Panc1 (cell line): Measurements from ENCODE around the gene MDM1. TPM values are rescaled to one million over a fixed set of nuclear protein-coding genes. Genes with fewer than 3 reads are reported as not detected.

ENCODE experiments used
- ATAC-seq: fragments of 200-7000 bp; cut with Tn5 transposase; 2 replicates; pipeline ENCODE4 v1.9.1; 2020; ENCODE audit warnings: mild to moderate bottlenecking, moderate library complexity
- BruUV-seq: library from RNA; stranded (reverse); fragments of 400-500 nt; replicated peaks from 2 replicates; lab custom pipeline; 2021; lab: Mats Ljungman, UMichigan
- CTCF ChIA-PET: fragments of 300-600 bp; sonication (Branson Sonifier 250); formaldehyde crosslinking; loops from one replicate; lab custom pipeline; 2022; ENCODE audit warnings: antibody characterized with exemption; lab: Charles Lee
- POLR2A ChIA-PET: fragments of 300-600 bp; sonication (Branson Sonifier 250); formaldehyde crosslinking; loops from one replicate; lab custom pipeline; 2022; ENCODE audit warnings: antibody characterized with exemption; lab: Charles Lee
- DNase-seq: peaks from one replicate; pipeline ENCODE4 v3.0.0-alpha.2; 2010; ENCODE audit warnings: low read depth, low spot score
- H3K27ac ChIP-seq: 2 replicates; pipeline ENCODE4 v1.5.1; 2011; ENCODE audit warnings: mild to moderate bottlenecking, low read length, inconsistent platforms
- H3K27me3 ChIP-seq: fragments of 200-500 bp; sonication (Bioruptor generic); 2 replicates; pipeline ENCODE4 v1.6.0; 2014; ENCODE audit warnings: low read length, inconsistent platforms; ENCODE audit not compliant: control insufficient read depth, insufficient read depth
- H3K36me3 ChIP-seq: fragments of 200-500 bp; sonication (Bioruptor generic); 2 replicates; pipeline ENCODE4 v1.5.1; 2014; ENCODE audit warnings: inconsistent platforms, mild to moderate bottlenecking, low read length, moderate library complexity; ENCODE audit not compliant: control insufficient read depth, insufficient read depth
- H3K4me1 ChIP-seq: 2 replicates; pipeline ENCODE4 v1.5.1; 2011; ENCODE audit warnings: inconsistent platforms, mild to moderate bottlenecking, low read length, moderate library complexity; ENCODE audit not compliant: control insufficient read depth, insufficient read depth
- H3K4me3 ChIP-seq, 2 experiments: 2 replicates each; pipeline ENCODE4 v1.5.1; 2011 to 2012; ENCODE audit warnings: low read depth in 2 of 2, low read length in 2 of 2, mild to moderate bottlenecking in 2 of 2, inconsistent platforms in 1 of 2, moderate library complexity in 1 of 2
- H3K9me3 ChIP-seq: fragments of 200-500 bp; sonication (Bioruptor generic); 2 replicates; pipeline ENCODE4 v1.5.1; 2014; ENCODE audit warnings: low read depth, mild to moderate bottlenecking, inconsistent platforms, low read length, moderate library complexity; ENCODE audit not compliant: control insufficient read depth, insufficient read depth
- CTCF ChIP-seq: fragments of 450-650 bp; IDR thresholded peaks from 2 replicates; pipeline ENCODE4 v1.5.1; 2017; ENCODE audit warnings: mild to moderate bottlenecking
- POLR2AphosphoS5 ChIP-seq: IDR thresholded peaks from 2 replicates; pipeline ENCODE4 v1.6.1; 2012; ENCODE audit warnings: mild to moderate bottlenecking, low read depth, low read length, moderate library complexity
- REST ChIP-seq, 2 experiments: IDR thresholded peaks; 2 replicates each; pipeline ENCODE4 v1.6.1; 2011 to 2012; ENCODE audit warnings: low read depth in 2 of 2, control low read depth in 1 of 2, low read length in 1 of 2, mild to moderate bottlenecking in 1 of 2, moderate library complexity in 1 of 2; ENCODE audit not compliant: insufficient read depth in 1 of 2
- SIN3A ChIP-seq: IDR thresholded peaks from 2 replicates; pipeline ENCODE4 v1.6.1; 2012; ENCODE audit warnings: low read depth, mild to moderate bottlenecking, low read length, moderate library complexity, borderline replicate concordance; ENCODE audit not compliant: insufficient read depth
- TCF7L2 ChIP-seq: IDR thresholded peaks from 2 replicates; pipeline ENCODE4 v1.6.1; 2011; ENCODE audit warnings: mild to moderate bottlenecking, low read depth, low read length, inconsistent platforms
- in situ Hi-C: cut with HindIII; loops from 2 replicates; pipeline ENCODE4 v1.10.0; 2016; ENCODE audit warnings: low sequenced_read_pairs, low pct_unique_long_range_greater_than_20kb
- intact Hi-C: fragments of 100-400 bp; cut with micrococcal nuclease; formaldehyde crosslinking; loops from one replicate; pipeline ENCODE4 v1.10.0; 2022; ENCODE audit not compliant: unreplicated experiment
- total RNA-seq: library from RNA; stranded (reverse); gene quantifications from one replicate; pipeline ENCODE4 v1.2.1, GENCODE V29; 2021; ENCODE audit not compliant: unreplicated experiment

Gene MDM1
- total RNA-seq, 1 experiment from 2014 or later = 17.8 TPM

- intact Hi-C loops (no loop called here), in situ Hi-C loops (no loop called here)
- no peak overlapping the region for H3K27ac ChIP-seq
- ChIA-PET POLR2A (no interaction called here), CTCF (no interaction called here)
- no peak for DNase-seq
- no TSS peak for BruUV-seq
- no peak overlapping the region for H3K4me3 ChIP-seq
- peaks cover 6% of the 10 kb centered on the region; the same call in 1 of the 2 replicates for H3K4me1 ChIP-seq
- peak; percentile 48; the same call in 1 of the 2 replicates for ATAC-seq
- no peaks in the 10 kb centered on the region for H3K27me3 ChIP-seq
- H3K9me3 ChIP-seq = no peaks in the 10 kb centered on the region
- H3K36me3 ChIP-seq = peaks cover 6% of the 10 kb centered on the region
- no peak for TF ChIP-seq CTCF
Observed at GRCh38 chr12:68290126-68290525, 42.0 kb downstream of the MDM1 start.

- intact Hi-C loops = no loop called here
- POLR2A ChIA-PET = no interaction called here
- BruUV-seq = no TSS peak
- H3K4me1 ChIP-seq = peaks cover 6% of the 10 kb centered on the region; the same call in 1 of the 2 replicates
- H3K9me3 ChIP-seq = no peaks in the 10 kb centered on the region
- ATAC-seq (no peak), DNase-seq (no peak)
- no peak overlapping the region for H3K27ac ChIP-seq
- in situ Hi-C loops = no loop called here
- no peak for TF ChIP-seq CTCF
- no peak for TF ChIP-seq SIN3A
- no peak for TF ChIP-seq TCF7L2
- TF ChIP-seq POLR2AphosphoS5 = no peak
- TF ChIP-seq REST (IDR thresholded peaks at IDR 0.05; ENCODE audit: insufficient read depth in 1 of 2, low read depth in 2 of 2, low read length in 1 of 2) = no peak
- CTCF ChIA-PET = no interaction called here
- H3K36me3 ChIP-seq = no peaks in the 10 kb centered on the region
- no peak overlapping the region for H3K4me3 ChIP-seq
- no peaks in the 10 kb centered on the region for H3K27me3 ChIP-seq
Observed at GRCh38 chr12:68287106-68287505, 45.1 kb downstream of the MDM1 start.

GRCh38 chr12:68286396-68286795 lies 45.8 kb downstream of the MDM1 start:
- Histone ChIP-seq H3K27ac (no peak overlapping the region), H3K4me1 (peaks cover 6% of the 10 kb centered on the region; the same call in 1 of the 2 replicates), H3K36me3 (no peaks in the 10 kb centered on the region), H3K27me3 (no peaks in the 10 kb centered on the region), H3K4me3 (no peak overlapping the region), H3K9me3 (no peaks in the 10 kb centered on the region)
- TF ChIP-seq SIN3A (no peak), TCF7L2 (no peak), POLR2AphosphoS5 (no peak), CTCF (no peak), REST (IDR thresholded peaks at IDR 0.05; ENCODE audit: insufficient read depth in 1 of 2, low read depth in 2 of 2, low read length in 1 of 2) (no peak)
- DNase-seq = no peak
- no TSS peak for BruUV-seq
- ChIA-PET POLR2A (interaction anchor here (1.1 kb wide), 1 partner anchor 12 kb away, joined by 3 read pairs; no protein-coding TSS in a partner anchor), CTCF (no interaction called here)
- in situ Hi-C loops = no loop called here
- ATAC-seq = no peak
- intact Hi-C loops = no loop called here
